H1 (cell line): Measurements from ENCODE around the gene FBXL16. TPM values are rescaled to one million over a fixed set of nuclear protein-coding genes. Genes with fewer than 3 reads are reported as not detected.

Source experiments
- CHD1 ChIP-seq: IDR thresholded peaks from 2 replicates; pipeline ENCODE4 v1.6.1; 2012; ENCODE audit warnings: low read depth, low read length, improper control_type of control experiment
- NRF1 ChIP-seq: IDR thresholded peaks from 2 replicates; pipeline ENCODE4 v1.6.1; 2011; ENCODE audit warnings: mild to moderate bottlenecking, low read depth, low read length, improper control_type of control experiment
- POU5F1 ChIP-seq: IDR thresholded peaks from 2 replicates; pipeline ENCODE4 v1.6.1; 2011; ENCODE audit warnings: low read depth, mild to moderate bottlenecking, low read length, moderate library complexity
- SP1 ChIP-seq: IDR thresholded peaks from 2 replicates; pipeline ENCODE4 v1.6.1; 2011; ENCODE audit warnings: low read depth, low read length
- SUZ12 ChIP-seq: fragments of 200-600 bp; sonication (generic); IDR thresholded peaks from 2 replicates; pipeline ENCODE4 v1.6.1; 2012; ENCODE audit warnings: mild to moderate bottlenecking, inconsistent platforms, low read length, moderate library complexity, mixed read lengths
- polyA plus RNA-seq, 7 experiments: library from polyadenylated mRNA; depleted of rRNA in 3 of 7; stranded (reverse) in 5 of 7; unstranded in 2 of 7; fragments of >200 nt in 5 of 7; fragments of 200-250 nt in 2 of 7; gene quantifications; 1 replicate in 5 of 7; 2 replicates in 1 of 7; 4 replicates in 1 of 7; pipeline versions ENCODE4 v1.2.1 to v1.2.3, GENCODE V29; 2011 to 2013; ENCODE audit warnings: missing spikeins in 2 of 7, mixed read lengths in 2 of 7
- total RNA-seq: library from RNA; stranded (reverse); fragmentation: NEBNext Ultra II Directional; extraction: Animal tissue kit (Norgen Biotek cat#: 25700); gene quantifications from 2 replicates; pipeline ENCODE4 v1.2.1, GENCODE V29; 2021

The FBXL16 gene
- total and polyA plus RNA-seq, 2 of the 8 experiments (the other 6 are each of a cell fraction or from before 2014, with no cell fraction given) = 12.5 to 12.8 TPM

- TF ChIP-seq NRF1 = no peak
- no peak for TF ChIP-seq CHD1
- no peak for TF ChIP-seq SP1
- TF ChIP-seq SUZ12 = no peak
- TF ChIP-seq POU5F1 = no peak
Observed at GRCh38 chr16:674214-674881, 31.3 kb downstream of the FBXL16 start (continued).
